ENCODE measurements around the gene ADAMTS13.
A peak's percentile ranks its signal among the peaks of the same experiment; 100 is the strongest.
"Not testable (repeated sequence)": the region's sequence is repeated elsewhere in the genome, so short reads cannot be mapped to it uniquely, and the experiment has no call there.

ADAMTS13 gene

DNA sequence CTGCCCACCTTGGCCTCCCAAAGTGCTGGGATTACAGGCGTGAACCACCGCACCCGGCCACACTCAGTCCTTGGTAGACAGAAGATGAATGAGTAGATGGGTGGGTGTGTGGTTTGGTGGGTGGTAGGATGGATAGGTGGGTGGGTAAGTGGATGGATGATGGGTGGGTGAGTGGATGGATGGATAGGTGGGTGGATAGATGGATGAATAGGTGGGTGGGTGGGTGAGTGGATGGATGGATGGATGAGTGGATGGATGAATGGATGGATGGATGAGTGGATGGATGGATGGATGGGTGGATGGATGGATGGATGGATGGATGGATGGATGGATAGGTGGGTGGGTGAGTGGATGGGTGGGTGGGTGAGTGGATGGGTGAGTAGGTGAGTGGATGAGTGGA is 29.9 kb upstream of the ADAMTS13 start:
- DNase-seq = not testable (repeated sequence)

DNA sequence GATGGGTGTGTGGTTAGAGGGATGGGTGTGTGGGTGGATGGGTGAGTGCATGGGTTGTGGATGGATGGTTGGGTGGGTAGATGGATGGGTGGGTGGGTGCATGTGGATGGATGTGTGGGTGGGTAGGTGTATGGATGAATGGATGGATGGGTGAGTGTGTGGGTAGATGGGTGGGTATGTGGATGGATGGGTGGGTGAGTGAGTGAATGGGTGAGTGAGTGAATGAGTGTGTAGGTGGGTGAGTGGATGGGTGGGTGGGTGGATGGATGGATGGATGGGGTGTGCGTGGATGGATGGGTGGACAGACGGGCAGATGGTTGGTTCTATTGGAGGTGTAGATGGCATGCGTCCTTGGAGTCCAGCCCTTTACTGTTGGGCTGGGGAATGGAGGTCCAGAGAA is 28.8 kb upstream of the ADAMTS13 start:
- no peak for DNase-seq

DNA sequence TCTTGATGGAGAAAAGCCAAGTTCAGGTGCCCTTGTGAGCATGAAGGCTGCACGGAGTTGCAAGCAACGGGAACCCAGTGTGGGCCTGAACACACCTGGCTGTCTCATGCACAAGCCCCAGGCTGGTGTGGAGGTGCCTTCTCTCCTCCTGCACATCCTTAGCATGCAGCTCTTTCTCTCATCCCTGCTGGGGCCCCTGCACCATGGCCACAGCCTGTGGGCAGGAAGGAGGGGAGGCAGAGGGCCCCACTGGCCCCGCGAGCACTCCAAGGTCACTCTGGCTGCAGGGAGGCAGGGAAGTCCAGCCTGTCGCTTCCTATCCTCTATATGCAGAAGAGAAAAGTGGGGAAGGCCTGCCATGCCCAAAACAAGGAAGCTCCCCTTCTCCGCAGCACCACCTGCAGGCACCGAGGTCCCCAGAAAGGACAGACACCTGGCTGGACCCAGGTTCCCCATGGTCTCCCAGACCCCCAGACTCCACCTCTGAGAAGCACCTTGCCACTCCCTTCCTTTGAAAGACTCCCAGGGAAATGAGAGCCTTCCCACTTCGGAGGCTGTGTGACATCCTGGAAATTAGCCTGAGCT is 27.4 kb upstream of the ADAMTS13 start:
- no peak for DNase-seq

DNA sequence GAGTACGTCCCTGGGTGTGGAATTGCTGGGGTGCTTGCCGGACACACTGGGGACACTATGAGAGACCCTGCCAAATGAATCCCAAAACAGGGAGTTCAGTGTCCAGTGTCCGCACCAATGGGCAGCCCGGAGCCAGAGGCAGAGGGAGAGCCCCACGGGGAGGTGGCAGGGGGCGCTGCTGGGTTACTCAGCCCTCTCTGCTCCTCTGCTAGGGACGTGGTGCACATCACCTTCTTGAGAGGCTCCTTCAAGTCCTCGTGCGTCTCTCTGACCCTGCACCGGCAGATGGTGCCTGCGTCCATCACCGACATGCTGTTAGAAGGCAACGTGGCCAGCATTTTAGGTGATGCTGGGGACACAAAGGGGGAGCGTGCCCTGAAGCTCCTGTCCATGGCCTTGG is 25.2 kb upstream of the ADAMTS13 start:
- DNase-seq = no peak

DNA sequence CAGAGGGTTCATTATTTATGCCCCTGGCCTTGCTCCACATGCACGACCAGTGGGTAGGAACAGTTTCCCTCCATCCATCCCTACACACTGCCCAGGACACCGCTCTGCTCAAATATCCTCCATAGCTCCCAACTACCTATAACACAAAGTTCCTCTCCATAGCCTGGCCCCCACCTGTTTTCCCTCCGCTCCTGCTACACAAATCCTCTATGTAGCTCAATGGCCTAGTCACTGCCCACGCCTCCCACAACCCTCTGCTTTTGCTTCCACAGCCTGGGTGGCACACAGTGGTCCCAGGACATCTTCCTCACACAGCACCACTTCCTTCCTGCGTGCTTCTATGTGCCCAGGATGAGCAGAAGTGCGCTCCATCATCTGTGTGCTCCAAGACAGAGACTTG is 24.8 kb upstream of the ADAMTS13 start:
- DNase-seq = no peak

DNA sequence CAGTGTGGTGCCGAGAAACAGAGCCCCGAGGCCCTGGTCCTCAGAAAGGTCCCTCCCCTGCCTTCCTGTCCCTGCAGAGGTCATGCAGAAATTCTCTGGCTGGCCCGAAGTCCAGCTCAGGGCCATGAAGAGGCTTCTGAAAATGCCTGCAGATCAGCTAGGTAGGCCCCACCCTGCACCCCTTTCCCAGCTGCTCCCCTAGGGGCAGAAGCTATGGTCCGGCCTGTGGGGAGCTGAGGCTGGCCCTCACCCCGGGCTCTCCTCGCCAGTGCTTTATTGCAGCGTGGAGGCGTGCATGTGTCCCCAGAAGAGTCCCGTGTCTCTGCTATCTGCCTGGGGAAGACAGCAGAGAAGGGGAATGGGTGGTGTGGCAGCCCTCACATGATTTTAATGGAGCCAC is 24.3 kb upstream of the ADAMTS13 start:
- DNase-seq = no peak

DNA sequence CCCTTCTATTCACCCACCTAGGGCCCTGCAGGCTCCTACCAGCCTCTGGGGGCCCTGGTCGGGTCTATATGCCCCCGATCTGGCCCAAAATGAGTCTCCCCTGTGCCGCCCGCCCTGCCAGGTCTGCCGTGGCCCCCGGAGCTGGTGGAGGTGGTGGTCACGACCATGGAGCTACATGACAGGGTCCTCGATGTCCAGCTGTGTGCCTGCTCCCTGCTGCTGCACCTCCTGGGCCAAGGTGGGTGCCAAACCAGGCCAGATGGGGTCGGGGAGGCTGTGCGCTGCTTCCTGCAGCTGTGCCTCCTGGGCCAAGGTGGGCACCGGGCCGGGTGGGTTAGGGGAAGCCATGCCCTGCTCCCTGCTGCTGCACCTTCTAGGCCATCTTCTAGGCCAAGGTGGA is 21.9 kb upstream of the ADAMTS13 start:
- no peak for DNase-seq

DNA sequence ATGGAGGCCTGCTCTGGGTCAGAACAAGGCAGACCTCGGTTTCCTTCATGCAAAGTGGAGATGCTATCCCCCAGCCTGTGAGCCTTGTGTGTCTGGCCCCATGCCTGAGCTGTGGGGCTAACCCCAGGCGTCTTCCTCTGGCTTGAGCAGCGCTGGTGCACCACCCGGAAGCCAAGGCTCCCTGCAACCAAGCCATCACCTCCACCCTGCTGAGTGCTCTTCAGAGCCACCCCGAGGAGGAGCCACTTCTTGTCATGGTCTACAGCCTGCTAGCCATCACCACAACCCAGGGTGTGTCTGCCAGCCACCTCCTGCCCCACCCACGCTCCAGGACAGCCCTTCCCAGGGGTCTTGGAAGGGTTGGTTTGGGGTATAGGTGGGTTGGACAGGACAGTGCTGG is 20.6 kb upstream of the ADAMTS13 start:
- no peak for DNase-seq

DNA sequence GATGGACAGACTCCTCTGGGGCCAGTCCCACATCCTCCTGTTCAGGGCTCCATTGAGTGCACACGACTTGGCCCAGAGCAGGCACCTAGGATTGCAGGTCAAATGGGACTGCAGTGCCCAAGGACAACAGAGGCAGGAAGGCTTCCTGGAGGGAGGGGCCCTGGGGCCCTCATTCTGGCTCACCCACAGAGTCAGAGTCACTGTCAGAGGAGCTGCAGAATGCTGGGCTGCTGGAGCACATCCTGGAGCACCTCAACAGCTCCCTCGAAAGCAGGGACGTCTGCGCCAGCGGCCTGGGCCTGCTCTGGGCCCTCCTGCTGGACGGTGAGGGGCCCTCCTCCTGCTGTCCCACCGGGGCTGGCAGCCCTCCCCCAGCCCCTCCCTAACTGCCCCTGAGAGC is 19.5 kb upstream of the ADAMTS13 start:
- DNase-seq = no peak

DNA sequence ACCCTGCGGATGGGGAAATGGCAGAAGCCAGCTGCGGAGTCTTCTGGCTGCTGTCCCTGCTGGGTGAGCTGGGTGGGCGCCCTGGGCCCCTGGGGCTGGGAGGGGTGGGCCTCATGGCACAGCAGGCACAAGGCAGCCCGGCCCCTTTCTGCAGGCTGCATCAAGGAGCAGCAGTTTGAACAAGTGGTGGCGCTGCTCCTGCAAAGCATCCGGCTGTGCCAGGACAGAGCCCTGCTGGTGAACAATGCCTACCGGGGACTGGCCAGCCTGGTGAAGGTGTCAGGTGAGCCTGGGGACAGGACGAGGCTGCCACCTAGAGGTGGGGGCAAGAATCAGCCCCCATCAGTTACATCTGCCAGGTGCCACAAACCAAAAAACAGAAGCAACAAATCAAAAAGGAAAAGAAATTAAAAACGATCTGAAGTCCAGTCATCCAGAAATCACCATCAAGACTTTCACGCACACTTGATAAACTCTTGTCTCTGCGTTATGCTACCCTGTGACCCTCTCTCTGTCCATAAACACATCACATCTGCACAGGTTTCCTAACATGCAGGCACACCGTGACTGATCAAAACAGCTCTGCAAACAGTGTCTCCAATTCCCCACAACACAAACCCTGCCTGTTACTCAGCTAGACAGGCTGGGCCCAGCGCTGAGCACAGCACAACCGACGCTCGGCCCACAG is 18.3 kb upstream of the ADAMTS13 start:
- no peak for DNase-seq

DNA sequence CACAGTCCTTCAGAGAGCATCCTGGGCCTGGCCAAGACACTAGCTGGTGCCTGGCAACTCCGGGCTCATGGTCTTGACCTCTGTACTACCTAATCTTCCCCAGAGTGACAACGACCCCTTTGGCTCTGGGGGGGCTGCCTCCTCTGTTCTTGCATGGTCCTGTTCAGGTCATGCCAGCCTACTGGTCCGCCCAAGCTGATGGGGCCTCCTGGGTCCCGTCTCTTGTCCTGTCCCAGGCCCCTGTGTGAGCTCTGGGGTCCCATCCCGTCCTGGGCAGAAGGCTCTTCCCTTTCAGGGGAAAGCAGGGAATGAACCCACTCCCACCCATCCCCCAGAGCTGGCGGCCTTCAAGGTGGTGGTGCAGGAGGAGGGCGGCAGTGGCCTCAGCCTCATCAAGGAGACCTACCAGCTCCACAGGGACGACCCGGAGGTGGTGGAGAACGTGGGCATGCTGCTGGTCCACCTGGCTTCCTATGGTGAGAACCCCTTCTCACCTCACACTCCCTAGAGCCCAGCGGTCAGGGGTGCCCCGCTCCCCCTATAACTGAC is 17.6 kb upstream of the ADAMTS13 start:
- DNase-seq = no peak

DNA sequence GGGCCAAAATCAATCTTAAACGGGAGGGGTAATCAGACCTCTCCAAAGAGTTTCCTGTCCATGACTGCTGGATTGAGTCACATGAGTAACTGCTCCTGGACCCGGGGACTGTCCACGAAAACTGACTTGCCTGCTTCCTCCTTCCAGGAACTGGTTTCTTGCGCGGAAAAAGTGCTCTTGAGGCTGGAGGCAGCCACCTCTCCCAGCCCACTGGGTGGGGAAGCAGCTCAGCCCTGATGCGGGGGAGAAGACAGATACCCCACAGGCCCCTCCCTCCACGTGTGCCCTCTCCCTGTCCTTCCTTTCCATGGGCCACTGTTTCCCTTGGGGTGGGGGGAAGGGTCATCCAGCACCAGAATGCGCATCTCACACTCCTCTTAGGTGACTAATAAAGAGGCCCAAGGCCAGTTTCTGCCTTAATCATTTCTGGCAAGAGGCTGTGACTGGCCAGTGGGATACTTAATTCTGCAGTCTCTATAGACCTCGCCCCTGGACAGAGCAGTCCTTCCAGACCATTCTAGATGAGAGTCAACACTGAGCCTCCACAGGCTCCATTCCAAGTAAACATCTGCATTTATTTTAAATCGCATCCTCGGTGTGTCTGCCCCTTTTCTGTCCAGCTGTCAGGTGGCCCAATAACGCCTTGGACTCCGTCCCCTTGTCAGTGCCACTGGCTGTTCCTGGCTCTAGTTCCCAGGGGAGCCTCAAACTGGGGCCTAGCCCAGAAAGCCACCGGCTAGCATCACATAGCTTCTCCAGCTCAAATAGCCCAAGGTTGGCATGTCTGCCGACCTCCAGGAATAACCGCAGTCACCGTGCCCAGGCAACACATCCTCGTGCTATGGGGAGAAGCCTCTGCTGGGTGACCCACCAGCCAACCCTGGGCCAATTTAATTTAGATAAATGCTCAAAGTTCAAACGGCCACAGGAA is 16.4 kb upstream of the ADAMTS13 start:
- peak; percentile 9 for DNase-seq

DNA sequence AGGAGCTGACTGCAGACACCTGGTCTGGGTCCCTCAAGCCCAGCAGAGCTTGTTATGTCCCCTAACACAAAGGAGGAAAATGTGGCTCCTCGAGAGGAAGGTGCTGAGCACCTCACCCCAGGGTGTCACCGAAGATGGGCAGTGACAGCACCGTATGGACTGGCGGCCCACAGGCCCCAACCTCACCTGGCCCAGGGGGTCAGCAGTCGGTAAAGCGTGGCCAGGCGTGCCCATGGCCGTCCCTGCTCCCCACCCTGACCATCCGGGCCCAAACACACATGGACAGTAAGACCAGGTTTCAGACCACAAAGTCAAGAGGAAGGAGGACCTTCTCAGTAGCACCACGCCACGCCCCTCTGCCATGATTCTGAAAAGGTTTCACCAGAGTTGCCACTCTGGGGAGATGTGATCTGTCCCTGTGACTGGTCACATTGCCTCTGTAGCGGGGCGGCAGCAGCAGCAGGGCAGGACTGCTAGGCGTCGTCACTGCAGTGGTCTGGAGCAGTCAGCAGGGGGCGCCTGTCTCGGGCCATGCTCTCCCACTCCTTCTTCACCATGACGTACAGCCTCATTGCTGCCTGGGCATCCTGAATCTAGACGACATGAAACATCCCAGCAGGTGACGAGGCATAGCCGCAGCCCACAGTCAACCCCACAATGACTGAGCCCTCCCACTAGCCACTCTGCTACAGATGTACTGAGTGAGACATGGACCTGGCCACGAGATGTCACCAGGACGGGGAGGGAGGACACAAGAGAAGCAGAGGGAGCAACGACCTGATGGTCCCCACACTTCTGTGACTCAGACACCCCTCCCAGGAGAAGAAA is 15.5 kb upstream of the ADAMTS13 start:
- peak; percentile 59 for DNase-seq

DNA sequence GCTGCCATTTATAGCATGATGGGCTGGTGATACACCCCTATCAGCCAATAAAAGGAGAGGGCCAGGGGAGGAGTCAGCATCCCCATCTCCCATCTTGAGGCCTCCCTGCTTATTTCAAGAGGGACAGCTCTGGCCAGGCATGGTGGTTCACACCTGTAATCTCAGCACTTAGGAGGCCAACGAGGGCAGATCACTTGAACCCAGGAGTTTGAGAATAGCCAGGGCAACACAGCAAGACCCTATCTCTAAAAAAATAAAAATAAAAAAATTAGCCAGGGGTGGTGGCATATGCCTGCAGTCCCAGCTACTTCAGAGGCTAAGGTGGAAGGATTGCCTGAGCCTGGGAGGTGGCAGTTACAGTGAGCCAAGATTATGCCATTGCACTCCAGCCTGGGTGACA is 14.1 kb upstream of the ADAMTS13 start:
- no peak for DNase-seq

DNA sequence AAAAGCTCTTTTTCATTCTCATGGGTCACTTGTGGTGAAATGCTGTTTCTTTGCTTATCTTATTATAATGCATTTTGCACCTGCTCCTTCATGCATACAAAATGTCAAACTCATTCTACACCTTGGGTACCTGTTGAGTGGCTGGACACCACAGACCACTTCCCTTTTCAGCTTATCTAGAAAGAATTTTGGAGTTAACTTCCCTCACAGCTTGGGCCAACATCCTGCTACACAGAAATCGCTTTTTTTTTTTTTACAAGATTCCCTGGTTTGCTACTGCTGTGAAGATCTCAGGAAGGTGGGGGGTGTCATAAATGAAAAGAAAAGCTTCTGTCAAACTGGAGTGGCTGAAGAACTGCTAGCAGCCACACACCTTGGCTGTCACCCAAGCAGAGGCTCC is 7.0 kb upstream of the ADAMTS13 start:
- no peak for DNase-seq

DNA sequence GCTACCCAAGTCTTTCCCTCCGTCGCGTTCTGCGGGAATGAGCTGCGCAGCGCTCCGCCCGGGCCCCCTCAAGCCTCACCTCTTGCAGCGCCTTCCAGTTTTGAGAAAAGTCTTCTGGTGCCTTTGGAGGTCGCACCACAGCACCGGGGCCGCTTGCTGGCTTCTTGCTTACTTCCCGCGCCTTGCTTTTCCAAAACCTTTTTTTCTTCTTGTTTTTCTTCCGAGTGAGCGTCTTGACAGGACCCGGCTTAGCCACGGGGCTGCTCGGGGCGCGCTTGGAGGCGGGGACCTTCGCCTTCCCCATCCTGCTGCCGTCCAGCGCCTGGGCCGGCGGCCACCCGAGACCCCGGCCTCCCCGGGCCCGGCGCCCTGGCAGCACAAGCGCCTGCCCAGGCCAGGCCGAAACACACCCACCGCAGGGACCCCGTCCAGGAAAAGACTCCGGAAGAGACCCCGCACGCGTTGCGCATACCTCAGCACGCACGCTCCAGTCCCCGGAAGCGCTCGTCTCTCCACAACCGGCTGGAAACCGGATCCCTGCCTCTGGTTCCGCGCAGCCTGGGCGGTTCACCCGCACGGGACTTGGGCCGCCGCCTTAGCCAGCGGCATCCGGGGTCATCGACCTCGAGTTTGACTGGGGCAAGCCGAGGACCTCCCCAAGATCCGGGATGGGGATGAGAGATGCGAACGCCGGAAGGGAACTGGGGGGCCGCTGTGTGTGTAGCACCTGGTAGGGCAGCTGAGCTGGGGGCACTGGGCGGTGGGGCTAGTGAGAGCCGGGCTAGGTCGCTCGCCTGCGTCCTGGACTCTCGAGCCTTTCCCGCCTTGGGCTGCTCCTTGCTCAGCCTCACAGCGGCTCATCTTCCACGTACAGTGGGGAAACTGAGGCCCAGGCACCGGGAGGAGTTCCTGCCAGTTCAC is 4.4 kb upstream of the ADAMTS13 start, which contains the start of gene REXO4:
REXO4 (minus strand) TSS at position 470 of the 921 bp plus-strand sequence; CDS start at position 304, 166 bp downstream.
- DNase-seq = peak; percentile 89

DNA sequence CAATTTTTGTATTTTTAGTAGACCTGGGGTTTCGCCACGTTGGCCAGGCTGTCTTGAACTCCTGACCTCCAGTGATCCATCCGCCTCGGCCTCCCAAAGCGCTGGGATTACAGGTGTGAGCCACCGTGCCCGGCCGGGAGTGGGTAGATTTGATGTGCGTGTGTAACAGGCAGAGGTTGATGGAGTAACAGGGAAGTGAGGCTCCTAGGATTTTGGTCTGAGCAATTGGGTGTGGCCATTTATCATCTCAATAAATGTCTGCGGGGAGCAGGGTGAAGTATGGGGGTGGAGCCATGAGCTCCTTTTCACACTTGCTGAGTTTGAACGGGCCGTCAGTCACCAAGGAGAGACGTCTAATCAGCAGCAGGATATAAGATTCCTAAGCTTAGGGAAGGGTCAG is 3.2 kb upstream of the ADAMTS13 start:
- DNase-seq = no peak

DNA sequence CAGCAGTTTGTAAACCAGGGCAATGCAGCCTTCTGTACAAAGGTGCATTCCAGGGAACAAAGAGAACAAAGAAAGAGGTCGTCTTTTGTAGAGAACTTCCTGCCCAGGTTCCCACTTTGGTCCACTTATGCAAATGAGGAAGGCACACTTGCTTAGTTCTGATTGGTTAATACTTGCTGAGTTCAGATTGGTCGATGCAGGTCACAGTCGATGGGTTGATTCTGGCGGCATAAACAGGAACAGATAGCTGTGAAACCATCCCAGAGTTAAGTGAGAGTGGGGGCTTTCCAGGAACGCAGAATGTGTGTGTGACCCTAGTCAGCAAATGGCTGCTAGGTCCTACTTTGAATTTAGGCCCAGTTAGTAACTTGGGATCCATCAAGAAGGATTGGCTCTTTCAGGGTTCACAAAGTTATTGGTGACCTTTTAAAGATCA is 1.8 kb upstream of the ADAMTS13 start:
- DNase-seq = no peak

DNA sequence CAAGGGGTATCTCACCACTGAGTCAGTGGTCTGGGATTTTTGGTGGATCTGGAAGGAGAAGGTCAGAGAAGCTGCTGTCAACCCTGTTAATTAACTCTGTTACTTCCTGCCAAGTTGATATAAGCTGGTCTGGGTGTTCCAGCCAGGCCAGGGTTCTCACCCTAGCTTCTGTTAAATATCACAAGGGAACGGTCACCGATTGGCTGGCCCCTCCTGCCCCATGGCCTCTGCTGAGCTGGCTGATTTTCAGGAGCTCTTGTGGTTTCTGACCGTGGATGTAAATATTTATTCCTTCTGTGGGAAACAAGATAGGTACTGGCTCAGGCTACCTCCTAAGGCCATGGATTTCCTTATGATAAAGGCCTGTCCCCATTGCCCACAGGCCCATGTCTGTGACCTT is 1.0 kb downstream of the ADAMTS13 start:
- DNase-seq = no peak

DNA sequence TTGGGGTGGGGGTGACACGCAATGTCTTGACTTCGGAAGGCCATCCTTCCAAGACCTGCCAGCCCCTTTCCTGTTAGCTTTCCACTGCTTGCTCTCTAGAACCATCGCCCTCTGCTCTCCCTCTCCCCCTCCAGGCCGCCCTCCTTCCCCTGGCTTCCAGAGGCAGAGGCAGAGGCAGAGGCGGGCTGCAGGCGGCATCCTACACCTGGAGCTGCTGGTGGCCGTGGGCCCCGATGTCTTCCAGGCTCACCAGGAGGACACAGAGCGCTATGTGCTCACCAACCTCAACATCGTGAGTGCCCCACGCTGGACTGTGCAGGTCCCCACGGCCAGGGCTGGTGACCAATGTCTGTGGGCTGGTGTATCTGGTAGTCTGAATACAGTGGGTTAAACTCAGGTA is 2.0 kb downstream of the ADAMTS13 start:
- DNase-seq = no peak

DNA sequence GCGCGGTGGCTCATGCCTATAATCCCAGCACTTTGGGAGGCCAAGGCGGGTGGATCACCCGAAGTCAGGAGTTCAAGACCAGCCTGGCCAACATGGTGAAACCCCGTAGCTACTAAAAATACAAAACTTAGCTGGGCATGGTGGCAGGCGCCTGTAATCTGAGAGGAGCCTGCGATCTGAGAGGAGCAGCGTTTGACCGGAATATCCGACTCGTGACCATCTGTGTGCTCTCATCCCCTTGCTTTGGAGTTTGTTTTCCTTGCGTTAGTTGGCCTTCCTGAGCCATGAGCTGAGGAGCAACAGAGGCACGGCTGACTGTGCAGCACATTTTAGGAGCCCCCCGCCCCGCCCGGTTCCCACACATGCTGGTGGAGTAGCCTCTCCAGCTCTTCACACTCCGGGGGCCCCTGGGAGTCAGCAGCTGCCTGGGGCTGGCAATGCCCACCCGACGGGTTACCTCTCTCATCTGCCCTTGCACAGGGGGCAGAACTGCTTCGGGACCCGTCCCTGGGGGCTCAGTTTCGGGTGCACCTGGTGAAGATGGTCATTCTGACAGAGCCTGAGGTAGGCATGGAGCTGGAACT is 3.0 kb downstream of the ADAMTS13 start:
- DNase-seq = no peak

Measured in fibroblast of skin of abdomen (primary cell).